Astrocyte (in vitro differentiated cells and primary cell): ENCODE results near the gene RABGGTA.

Experiments
- EZH2 ChIP-seq: IDR thresholded peaks from 2 replicates; pipeline ENCODE4 v1.6.1; 2012; ENCODE audit warnings: mild to moderate bottlenecking, low read length, inconsistent platforms; ENCODE audit not compliant: insufficient read depth
- TF ChIP-seq, protein P1 (sequence below): IDR thresholded peaks from 2 replicates; pipeline ENCODE4 v1.5.1; 2011; ENCODE audit warnings: low read depth, mild to moderate bottlenecking, inconsistent platforms, low read length, moderate library complexity; ENCODE audit not compliant: insufficient read depth

DNA sequence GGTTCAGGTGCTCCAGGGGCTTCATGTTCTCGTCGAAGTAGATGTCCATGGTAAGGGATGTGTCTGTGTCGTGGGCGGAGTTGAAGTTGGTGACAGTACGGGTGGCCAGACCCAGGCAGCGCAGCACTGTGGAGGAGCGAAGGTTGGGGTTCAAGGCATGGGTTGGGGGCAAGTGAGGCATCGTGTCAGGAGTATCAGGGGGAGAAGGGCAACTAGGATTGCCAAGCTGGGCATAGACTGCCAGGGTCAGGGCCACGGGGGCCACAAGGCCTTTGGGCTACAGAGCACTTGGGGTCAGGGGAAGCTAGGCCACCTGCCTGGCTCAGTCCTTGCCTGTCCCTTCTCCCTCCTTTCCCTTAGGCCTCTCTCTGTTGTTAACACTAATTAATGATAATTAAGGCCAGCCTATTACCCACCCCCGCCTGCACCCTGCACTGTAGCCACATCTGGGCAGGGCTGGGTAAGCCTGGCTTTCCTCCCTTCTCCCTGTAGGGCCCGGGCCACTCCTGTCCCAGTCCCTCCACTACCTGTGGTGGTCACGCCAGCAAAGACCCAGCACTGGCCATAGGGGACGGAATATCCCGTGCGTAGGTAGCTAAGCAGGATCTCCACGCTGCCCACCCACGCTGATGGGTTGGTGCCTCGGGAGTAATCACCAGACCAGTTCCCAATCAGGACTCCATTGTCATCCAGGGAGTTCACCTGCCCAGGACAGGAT is 12.7 kb downstream of the RABGGTA start:
- TF ChIP-seq, protein P1, sequence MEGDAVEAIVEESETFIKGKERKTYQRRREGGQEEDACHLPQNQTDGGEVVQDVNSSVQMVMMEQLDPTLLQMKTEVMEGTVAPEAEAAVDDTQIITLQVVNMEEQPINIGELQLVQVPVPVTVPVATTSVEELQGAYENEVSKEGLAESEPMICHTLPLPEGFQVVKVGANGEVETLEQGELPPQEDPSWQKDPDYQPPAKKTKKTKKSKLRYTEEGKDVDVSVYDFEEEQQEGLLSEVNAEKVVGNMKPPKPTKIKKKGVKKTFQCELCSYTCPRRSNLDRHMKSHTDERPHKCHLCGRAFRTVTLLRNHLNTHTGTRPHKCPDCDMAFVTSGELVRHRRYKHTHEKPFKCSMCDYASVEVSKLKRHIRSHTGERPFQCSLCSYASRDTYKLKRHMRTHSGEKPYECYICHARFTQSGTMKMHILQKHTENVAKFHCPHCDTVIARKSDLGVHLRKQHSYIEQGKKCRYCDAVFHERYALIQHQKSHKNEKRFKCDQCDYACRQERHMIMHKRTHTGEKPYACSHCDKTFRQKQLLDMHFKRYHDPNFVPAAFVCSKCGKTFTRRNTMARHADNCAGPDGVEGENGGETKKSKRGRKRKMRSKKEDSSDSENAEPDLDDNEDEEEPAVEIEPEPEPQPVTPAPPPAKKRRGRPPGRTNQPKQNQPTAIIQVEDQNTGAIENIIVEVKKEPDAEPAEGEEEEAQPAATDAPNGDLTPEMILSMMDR, result no peak
- TF ChIP-seq EZH2, result no peak
